Mammary epithelial cell (primary cell): ENCODE results near the gene ZBTB12.
"Not testable (repeated sequence)": the region's sequence is repeated elsewhere in the genome, so short reads cannot be mapped to it uniquely, and the experiment has no call there.

Experiments used
- CTCF ChIP-seq, 2 donors: IDR thresholded peaks in 1 of 2; conservative IDR thresholded peaks in 1 of 2; 2 replicates each; pipeline ENCODE4 v1.5.1; 2011 to 2012; ENCODE audit warnings: inconsistent platforms in 2 of 2, low read length in 2 of 2, mild to moderate bottlenecking in 2 of 2, control low read depth in 1 of 2, low read depth in 1 of 2; ENCODE audit not compliant: insufficient read depth in 1 of 2; ENCODE audit errors: extremely low read depth in 1 of 2
- EZH2 ChIP-seq: IDR thresholded peaks from 2 replicates; pipeline ENCODE4 v1.6.1; 2012; ENCODE audit warnings: low read length, inconsistent platforms, borderline replicate concordance

- not testable (repeated sequence) for TF ChIP-seq CTCF (conservative IDR thresholded peaks at IDR 0.05 in 1 of 2, IDR thresholded peaks at IDR 0.05 in 1 of 2; ENCODE audit: extremely low read depth in 1 of 2, insufficient read depth in 1 of 2, low read depth in 1 of 2, low read length in 2 of 2); EZH2
These were observed 4.8 kb upstream of the ZBTB12 start for GRCh38 chr6:31906727-31907126.
